Activated T-helper 1 cell treated with Interleukin-2 at 50 U/mL for 16 hours (primary cell): ENCODE data around the gene RER1.

Experiments used
- DNase-seq: peaks from one replicate; pipeline ENCODE4 v3.0.0-alpha.2; 2020; ENCODE audit warnings: low read depth

The RER1 gene

DNA sequence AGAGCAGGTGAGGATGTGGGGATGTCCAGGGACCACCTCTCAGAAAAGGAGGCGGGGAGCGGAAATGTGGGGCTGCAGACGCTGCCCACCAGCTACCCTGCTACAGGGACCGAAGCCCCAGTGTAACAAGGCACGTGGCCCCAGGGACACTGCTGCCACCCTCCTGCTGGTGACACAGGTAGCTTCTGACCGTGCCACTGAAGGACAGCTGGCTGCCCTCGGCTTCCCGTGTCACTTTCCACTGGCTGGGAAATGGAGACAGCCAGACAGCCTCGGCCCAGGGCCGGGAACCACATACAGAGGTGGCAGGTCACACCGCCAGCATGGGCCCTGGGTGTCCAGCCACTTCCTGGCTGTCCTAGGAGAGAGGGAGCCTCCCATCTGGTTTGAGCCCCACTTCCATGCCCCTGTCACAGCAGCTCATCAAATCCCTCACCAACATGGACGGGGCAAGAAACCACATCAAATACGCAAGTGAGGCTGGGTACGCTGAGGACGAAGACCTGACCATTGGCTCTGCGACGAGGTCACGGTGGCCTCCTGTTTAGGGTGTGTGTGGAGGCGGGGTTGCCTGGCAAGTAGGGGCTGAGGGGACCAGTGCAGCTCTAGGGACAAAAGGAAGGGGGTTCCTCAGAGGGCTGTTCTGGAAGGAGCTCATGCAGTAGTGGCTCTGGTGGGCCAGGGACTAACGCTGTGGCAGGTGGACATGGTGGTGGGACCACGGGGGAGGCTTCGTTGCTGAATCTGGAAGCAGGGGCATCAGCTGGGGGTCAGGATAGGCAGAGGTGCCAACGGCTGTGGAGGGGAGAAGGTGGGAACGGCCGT is 15.7 kb downstream of the RER1 start:
- no peak for DNase-seq

DNA sequence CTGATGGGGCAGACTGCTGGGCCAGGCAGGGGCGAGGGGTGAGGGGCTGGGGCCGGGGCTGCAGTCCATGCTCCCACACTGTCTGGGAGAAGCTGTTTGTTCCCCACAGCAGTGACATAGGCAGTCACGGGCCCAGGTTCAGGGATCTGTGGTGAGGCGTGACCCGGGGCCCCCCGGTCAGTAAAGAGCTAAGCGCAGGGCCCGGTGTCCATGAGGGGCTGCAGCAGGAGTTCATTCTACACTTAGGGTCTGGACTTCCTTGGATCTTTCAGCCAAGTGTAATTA is 16.3 kb downstream of the RER1 start:
- no peak for DNase-seq

DNA sequence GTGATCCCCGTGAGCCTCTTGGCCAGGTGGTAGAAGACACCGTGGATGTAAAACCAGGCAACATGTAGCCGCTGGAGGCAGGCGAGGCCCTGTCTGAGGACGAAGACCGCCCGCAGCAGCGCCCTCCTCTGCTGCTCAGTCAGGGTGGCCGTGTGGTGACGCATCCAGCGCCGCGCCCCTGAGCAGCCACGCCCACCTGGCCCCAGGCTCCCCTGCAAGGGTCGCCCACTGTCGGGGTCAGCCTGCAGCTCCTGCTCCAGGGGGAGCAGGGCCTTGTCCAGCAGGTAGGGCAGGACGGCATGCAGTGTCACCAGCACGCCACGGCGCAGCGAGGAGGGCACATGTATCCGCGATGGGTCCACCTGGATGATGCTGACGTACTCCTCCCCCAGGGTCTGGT is 16.8 kb downstream of the RER1 start:
- DNase-seq: no peak

DNA sequence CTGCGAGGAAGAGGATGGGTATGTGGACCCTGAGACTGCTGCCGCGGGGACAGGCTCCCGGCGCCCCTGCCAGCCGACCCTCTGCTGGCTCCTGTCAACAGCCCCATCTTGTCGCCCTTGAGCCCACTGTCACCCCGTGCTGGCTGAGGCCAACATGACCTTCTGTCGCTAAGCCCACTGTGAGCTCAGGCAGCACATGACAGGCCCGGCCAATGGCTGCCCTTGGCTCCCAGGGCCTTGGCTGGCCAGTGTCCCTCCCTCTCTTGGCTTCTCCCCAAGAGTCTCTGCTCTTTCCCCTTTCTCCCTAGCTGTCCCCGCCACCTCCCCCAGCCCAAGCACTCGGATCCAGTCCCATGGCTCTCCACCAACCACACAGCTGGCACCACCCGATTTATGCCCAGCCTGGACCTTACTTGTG is 17.2 kb downstream of the RER1 start:
- no peak for DNase-seq

DNA sequence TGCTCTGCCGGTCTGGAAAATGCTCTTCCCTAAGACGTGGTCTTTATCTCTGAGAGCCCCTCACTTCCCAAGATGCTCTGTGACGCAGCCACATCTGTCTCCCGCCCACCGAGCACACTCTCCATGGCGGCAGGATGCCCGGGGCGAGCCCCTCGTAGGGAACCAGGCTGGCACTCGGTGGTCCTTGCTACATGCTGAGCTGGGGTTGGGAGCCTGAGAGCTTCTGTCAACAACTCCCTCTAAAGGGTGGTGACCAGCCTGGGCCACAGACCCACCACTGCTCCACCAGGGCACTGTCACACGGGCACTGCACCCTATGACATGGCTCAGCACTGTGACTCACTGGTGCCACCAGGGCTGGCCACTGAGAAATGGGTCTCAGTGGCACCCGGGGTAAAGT is 18.1 kb downstream of the RER1 start:
- DNase-seq: no peak

DNA sequence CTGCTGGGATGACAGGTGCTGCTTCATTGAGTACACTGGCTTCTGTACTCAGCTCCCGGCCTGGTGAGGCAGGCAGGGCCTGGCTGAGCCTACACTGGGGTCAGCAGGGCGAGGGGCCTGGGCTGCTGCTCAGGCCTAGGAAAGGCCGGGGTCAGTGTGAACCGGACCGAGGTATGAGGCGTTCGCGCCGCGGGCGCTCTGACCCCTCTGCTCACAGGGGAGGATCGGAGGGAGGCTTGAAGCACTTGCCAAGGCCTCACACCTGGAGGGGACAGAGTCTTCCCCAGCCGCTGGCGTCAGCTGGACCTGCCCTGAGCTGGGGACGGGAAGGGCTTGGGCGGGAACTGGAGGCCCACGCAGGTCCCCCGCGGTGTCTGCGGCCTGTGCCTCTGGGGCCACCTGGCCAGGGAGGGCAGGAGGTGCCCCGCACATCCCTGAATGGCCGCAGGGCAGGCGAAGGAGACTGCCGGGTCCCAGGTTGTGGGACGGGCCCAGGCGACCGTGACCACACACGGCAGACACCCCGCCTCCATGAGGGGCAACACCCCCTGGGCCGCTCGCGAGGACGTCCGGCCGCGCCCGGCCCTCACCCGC is 20.3 kb downstream of the RER1 start:
- no peak for DNase-seq

DNA sequence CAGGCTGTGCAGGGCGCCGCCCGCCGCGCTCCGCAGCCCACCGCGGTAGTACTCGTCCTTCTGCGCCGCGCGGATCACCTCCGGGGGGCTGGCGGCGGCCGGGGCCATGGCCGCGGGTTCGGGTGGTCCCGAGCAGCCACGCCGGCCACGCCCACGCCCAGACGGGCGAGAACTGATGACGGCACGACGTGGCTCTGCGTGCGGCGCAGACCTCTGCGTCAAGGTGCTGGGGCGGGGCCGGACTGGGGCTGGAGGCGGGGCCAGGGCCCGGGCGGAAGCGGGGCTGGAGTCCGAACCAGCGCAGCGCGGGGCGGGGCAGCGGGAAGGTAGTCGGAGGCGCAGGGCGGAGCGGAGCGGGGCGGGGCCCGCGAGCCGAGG is 20.7 kb downstream of the RER1 start, which contains the start of gene PEX10:
Gene PEX10, minus strand, starts transcription at position 170 of the 378 bp plus-strand sequence. Its CDS starts 62 bp downstream, at position 108.
- DNase-seq: peak; percentile 98

DNA sequence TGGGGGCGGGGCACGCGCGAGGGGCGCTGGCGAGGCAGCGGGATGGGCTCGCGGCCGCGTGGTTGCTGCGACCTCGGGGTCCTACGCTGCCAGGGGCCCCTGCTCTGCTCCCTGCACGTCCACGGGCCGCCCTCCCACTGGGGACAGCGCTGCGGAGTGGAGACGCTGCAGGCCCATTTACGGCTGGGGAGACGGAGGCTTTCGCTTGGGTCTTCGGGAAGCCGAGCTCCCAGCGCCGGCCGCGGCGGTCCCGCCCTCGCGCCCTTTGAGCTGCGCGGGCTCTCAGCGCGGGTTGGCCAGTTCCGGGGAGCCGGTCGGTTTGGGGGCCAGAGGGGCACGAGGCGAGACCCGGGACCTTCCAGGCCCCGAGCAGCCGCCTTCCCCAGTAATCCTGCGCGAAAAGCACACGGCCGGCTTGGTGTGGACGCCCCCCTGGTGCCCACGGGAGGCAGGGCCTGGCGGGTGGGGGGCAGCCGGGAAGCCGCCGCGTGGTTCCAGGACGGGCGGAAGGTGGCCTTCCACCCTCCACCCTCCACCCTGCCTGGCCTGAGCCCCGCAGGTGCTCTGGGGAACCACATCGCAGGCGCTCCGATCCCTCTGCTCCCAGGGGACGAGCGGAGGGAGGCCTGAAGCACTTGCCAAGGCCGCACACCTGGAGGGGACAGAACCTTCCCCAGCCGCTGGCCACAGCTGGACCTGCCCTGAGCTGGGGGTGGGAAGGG is 21.3 kb downstream of the RER1 start:
- no peak for DNase-seq

DNA sequence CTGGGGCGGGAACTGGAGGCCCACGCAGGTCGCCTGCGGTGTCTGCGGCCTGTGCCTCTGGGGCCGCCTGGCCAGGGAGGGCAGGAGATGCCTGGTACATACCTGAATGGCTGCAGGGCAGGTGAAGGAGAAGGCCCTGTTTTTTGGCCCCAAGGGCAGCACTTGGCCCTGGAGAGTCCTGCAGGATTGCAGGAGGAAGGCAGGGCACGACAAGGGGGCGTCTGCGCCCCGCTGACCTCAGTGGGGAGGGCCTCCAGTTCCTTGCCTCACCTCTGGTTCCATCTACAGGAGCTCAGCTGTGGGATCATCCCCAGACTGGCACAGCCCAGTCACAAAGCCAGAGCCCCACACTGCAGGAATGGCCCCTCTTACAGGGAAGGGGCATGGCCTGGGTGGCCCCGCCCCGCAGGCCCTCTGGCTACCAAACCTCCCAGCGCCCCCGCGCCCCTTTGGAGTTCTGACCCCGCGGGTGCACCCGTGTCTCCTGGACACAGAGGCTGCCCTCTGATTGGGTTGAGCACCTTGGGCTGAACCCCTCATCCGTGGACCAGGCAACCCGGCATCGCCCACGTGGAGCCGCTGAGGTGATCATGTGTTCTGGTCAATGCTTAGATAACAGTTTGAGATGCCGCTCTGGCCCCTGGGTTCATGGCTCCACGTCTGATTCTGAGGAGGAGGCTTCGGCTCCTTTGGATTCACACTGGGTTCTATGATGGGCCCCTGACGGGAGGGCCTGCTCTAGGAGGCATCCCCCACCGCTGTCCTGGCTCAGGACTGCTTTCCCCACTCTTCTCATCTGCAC is 22.1 kb downstream of the RER1 start:
- DNase-seq: no peak

DNA sequence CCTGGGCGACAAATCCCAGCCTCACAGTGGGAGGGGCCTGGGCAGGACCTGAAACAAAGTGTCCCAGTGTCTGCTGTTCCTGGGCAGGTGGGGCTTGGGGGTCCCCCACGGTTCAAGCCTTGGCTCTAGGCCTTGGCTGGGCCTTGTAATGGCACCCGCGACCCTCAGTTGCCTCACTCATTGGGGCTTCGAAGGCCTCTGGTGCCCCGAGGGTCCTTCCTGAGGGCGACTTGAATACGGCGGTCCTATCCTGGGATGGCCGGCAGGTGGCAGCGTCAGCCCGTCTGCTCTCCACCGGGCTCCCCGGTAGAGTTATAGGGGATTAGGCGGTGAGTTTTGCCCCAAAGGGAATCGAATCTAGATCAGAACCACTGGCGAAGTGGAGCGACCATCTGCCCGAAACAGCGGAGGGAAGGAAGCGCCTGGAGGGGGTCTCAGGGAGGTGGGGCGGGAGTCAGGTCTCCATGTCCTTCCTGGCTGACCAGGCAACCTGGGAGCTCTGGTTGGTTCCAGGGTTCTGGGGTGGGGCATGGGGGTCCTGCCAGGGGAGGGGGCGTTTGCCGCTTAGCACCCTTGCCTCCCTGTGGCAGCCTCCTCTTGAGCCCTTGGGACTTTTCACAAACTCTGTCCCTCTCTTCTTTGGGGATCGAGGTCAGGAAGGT is 22.8 kb downstream of the RER1 start:
- peak; percentile 62 for DNase-seq

DNA sequence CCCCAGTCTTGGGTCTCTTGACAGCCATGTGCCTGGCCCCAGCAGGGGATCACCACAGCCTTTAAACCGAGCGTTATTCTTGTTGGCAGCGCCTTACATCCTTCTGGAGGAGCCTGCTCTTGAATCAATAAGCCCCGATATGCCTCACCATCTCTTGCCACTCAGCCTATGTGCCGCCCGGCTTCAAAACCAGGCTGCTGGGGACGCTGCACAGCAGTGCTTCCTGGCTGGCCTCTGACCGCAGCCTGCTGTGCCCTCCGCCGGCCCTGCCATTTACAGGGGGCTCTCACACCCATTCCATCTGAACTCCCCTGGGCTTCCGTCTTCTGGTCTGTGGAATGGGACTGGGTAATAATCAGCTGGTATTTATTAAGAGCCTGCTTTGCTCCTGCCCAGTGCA is 23.7 kb downstream of the RER1 start:
- DNase-seq: no peak

DNA sequence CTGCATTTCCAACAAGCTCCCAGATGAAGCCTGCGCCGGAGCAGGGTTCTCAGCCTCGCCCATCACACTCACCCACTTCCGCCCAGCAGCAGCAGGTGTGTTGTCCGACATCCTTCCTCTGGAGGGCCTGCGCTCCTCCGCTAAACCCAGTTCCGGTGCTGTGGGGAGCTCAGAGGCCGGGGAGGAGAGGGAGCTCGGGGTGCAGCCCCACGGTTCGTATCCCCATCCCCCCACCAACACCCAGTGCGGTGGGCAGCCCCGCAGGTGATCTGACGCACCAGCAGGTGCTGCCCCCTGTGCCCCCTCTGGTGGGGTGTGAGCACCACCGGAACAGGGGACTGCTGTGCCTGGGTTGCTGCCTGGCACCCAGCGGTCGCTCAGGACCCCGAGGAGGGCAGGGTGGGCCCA is 24.2 kb downstream of the RER1 start:
- peak; percentile 28 for DNase-seq

DNA sequence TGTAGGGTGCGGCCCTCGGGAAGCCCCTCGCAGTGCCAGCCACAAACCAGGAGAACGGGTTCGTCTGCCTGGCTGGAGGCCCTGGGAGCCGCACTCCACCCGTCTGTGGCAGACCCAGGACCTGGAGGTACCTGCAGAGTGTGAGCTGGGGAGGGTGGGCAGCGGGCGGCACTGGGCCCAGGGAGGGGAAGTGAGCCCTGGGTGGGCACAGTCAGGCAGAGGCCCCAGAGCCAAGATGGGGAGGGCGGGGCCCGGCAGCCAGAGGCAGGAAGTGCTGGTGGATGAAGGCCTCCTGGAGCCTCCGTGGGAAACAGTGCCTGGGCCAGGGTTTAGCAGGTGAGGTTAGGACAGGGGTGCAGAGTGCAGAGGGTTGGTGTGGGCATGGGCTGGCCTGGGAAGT is 24.8 kb downstream of the RER1 start:
- DNase-seq: no peak

DNA sequence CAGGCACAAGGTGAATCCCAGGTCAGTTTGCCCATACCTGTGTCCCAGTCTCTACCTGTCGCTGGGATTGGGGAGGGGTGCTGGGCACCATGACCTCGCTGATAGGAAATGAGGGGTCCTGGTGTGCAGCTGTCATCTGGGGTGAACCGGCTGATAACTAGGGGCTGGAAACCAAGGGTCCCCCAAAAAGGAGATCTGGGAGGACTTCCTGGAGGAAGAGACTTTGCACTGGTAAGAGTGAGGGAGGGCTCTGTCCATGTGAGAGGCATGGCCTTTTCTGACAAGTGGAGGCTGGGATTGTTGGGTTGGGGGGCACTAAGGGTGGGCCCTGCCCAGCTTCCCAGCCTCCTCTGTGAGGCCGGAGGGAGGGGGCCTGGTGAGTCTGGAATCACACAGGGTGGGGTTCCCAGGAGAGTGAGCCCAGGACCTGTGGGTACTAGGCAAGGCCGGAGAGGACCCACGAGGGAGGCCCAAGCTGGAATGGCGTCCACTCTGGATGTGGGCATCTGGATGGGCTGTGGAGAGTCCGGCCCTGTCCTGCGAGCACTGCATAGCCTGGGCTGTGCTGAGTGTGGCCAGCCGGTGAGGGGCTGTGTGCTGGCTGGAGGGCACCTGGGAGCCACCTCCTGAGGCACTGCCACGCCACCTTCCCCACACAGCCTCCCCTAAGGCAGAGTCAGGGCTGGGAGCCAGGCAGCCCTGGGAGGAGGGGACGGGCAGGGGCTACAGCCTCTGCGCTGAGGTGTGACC is 25.6 kb downstream of the RER1 start:
- DNase-seq: no peak

DNA sequence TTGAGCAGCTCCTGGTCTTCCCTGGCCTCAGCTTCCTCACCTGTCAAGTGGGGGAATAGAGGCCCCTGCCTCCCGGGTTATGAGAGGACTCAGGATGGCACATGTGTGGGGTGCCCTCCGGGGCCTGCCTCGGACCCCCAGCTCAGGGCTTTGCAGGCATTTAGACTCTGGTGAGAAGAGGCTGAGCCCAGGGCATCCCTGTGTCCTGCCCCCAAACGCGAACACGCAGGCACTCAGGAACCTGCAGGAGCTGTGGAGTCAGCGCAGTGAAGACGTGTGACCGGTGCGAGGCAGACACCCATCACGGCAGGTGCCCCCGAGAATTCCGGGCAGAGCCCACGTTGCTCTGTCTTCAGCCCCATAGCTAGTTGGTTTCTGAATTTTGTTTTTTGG is 26.2 kb downstream of the RER1 start:
- no peak for DNase-seq

DNA sequence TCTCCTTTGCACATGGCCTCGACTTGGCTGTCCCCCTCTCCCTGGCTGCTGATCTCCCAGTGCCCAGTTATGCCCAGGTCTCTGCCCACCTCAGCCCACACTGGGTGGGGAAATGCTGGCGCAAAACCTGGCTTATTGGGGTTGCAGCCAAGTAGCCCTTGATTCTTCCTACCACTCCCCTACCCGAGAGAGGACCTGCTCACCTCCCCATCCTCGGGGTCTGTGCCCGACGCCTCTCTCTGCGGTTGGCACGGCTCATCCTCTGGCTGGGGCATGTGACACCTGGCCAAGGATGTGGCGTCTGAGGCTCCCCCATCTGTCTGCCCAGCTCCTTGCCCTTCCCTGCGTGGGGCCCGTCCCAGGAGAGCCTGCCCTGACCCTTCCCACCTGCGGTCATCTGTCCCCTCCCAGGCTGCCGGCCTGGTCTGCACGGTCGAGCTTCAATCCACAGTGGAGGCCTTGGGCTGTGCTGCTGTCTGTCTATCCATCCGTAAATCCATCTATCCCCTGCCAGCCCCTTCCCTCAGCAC is 27.2 kb downstream of the RER1 start:
- no peak for DNase-seq

DNA sequence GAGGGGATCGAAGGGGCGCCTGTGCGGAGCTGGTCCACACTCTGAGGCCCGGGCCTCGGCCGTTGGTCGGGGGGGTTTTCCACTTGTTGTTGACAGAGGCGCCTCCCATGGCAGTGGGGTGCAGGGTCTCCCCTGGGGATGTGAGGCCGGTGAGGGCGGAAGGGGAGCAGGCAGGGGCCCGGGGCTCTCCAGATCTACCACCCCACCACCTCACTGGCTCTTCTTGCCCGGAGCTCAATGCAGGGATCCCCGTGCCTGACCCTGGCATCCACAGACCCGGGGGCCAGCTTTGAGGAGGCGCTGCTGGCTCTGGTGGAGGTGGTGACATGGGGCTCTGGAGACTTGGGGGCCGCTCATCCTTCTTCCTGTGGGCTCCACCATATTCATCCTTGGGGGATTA is 27.8 kb downstream of the RER1 start:
- no peak for DNase-seq

DNA sequence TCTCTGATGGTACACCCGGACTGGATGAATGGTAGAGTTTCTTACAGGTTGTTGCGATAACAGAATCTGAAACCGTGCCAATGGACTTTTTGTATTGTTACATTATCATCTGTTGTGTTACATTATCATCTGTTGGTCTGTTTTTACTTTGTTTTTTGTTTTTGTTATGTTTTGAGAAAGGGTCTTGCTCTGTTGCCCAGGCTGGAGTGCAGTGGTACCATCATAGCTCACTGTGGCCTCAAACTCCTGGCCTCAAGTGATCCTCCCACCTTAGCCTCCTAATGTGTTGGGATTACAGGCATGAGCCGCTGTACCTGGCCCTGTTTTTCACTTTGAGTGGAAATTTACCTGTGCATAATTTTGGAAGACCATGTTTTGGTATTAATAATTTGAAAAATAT is 30.9 kb downstream of the RER1 start:
- DNase-seq: no peak

DNA sequence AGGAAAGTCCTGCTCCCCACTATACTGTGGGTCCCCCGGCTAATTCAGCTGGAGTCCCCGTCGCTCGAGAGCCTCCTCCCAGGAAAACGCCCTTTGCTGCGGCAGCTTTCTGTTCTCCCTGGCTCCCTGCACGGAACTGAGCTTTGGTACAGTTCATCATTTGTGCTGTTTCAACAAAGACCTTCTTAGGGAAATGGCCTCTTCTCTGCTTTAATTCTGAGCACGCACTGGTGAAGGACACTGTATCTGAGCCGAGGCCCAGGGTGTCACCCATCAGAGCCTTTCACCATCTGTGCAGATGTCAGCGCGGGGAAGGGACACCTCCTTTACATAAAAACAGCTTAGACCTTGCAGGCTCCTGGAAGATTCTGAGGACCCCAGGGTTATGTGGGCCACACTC is 34.3 kb downstream of the RER1 start:
- no peak for DNase-seq

DNA sequence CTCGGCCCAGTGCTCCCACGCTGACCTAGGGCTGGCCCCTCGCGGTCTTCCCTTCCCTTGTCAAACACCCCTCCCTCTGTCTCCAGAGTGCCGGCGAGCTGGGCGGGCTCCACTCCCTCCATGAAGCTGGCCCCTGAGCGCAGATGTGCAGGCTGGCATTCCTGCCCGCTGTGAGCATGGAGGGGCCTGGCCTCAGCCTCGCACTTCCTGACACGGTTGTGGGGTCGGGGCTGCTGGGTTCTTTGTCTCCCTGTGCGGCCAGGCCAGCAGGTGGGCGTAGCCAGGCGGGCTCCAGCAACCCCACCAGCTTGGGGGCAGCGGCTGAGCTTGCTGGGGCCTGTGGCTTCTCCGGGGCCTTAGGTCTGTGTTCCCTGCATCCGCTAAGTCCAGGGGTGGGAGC is 34.9 kb downstream of the RER1 start:
- no peak for DNase-seq

DNA sequence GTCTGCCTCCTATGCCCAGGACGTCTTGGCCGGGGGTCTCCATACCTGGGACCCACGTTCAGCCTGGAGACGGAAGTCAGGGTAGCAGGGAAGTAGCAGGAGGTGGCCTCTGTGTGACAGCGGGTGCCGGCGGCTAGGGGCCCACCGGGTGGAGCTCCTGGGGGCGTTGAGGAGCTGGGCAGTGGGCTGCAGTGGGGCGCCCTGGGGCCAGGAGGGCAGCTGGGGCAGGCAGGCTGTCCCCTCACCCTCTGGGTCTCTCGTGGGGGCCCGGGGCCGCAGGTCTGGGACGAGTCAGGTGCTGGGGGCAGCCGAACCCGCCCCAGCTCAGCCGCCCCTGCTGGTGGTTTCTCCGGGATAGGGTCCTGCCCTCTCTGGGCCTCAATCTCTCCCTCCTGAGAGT is 35.4 kb downstream of the RER1 start:
- DNase-seq: no peak
